Naive B cell (primary cell): ENCODE results near the gene TMEM117. TPM values are rescaled to one million over a fixed set of nuclear protein-coding genes. Genes with fewer than 3 reads are reported as not detected.

ENCODE experiments used
- ATAC-seq, 2 donors: fragments of 150-1000 bp; cut with Tn5 transposase; 2 replicates each; pipeline ENCODE4 v1.10.0; 2021; ENCODE audit warnings: low read depth in 2 of 2, mild to moderate bottlenecking in 2 of 2, moderate library complexity in 2 of 2
- DNase-seq: peaks from one replicate; pipeline ENCODE4 v3.0.0; 2022
- H3K27ac Mint-ChIP-seq, 6 donors: one replicate each; pipeline ENCODE4 v1.8.0; 2020 to 2022; ENCODE audit warnings: mild to moderate bottlenecking in 6 of 6, mixed read lengths in 6 of 6, moderate library complexity in 5 of 6, inconsistent platforms in 2 of 6
- H3K27me3 Mint-ChIP-seq, 3 donors: one replicate each; pipeline ENCODE4 v1.8.0; 2021 to 2022; ENCODE audit warnings: mixed read lengths in 3 of 3, mild to moderate bottlenecking in 1 of 3
- H3K36me3 Mint-ChIP-seq, 2 donors: one replicate each; pipeline ENCODE4 v1.8.0; 2020 to 2022; ENCODE audit warnings: mixed read lengths in 2 of 2, inconsistent platforms in 1 of 2, mild to moderate bottlenecking in 1 of 2
- H3K4me1 Mint-ChIP-seq, 3 donors: one replicate each; pipeline ENCODE4 v1.8.0; 2020 to 2022; ENCODE audit warnings: mixed read lengths in 3 of 3, inconsistent platforms in 1 of 3, mild to moderate bottlenecking in 1 of 3, moderate library complexity in 1 of 3
- H3K4me3 Mint-ChIP-seq, 8 donors: one replicate each; pipeline ENCODE4 v1.8.0; 2020 to 2022; ENCODE audit warnings: mild to moderate bottlenecking in 8 of 8, mixed read lengths in 8 of 8, moderate library complexity in 8 of 8, inconsistent platforms in 2 of 8
- H3K9me3 Mint-ChIP-seq, 7 donors: one replicate each; pipeline ENCODE4 v1.8.0; 2020 to 2022; ENCODE audit warnings: mixed read lengths in 7 of 7, mild to moderate bottlenecking in 5 of 7, inconsistent platforms in 2 of 7, moderate library complexity in 1 of 7
- polyA plus RNA-seq, 6 donors: library from polyadenylated mRNA; unstranded; fragments of 300-500 nt; fragmentation: Illumina TruSeq; gene quantifications; one replicate each; pipeline ENCODE4 v1.2.3, GENCODE V29; 2021; ENCODE audit warnings: low read depth in 6 of 6

Gene TMEM117
- polyA plus RNA-seq, 6 donors from 2014 or later: 5.2 to 9.8 (median 5.3) TPM

DNA sequence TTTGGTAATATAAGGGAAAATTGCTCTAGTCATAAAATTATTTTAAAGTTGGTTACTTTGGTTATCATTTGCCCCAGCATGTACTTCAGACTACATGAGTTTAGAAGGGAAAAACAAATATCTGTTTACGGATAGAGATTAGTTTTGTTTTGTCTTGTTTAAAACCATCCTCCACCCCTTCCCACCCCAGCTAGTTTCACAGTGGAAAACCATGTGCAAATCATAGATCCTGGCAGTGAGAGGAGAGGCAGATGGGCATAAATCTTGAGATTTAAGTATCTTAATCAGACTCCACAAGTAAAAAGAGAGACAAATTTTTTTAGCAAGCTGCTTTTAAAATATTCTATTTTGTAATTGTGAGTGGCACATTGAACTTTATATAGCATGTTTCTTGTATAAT is 424.7 kb downstream of the TMEM117 start:
- DNase-seq (no peak), ATAC-seq (no peak)
- H3K27ac Mint-ChIP-seq: no peak overlapping the region
- no peak overlapping the region for H3K4me3 Mint-ChIP-seq
- no peaks in the 10 kb centered on the region for H3K4me1 Mint-ChIP-seq
- no peaks in the 10 kb centered on the region for H3K36me3 Mint-ChIP-seq
- H3K27me3 Mint-ChIP-seq: no peaks in the 10 kb centered on the region
- peaks cover 0 to 4% (median 0%) of the 10 kb centered on the region in 7 donors for H3K9me3 Mint-ChIP-seq

DNA sequence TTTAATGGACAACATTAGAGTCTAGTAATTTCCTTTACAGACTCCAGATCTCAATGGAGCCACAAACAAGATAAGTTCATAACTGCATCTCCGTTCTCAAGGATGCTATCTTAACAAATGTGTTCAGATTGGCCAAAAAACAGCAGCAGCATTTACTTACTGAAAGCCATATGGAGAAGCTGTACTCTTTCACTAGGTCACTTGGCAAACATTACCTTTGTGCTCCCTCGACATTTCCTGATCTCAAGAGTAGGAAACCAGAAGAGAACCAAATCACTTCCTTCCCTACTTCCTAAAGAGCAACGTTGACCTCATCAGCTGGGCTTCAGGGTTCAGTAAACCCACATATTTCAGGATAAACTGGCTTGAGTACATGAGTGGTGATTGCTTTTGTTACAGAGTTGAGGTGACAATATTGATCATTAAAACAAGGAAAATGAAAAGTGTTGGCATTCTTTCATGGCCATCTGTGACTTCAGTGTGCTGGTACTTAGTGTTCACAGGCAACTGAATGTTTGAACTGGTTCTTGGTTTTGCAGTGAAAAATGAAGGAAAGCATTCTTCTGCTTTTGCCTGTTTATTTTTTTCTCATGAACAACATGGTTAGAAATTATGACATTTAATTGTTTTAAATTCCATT is 449.6 kb downstream of the TMEM117 start:
- no peak for ATAC-seq
- Mint-ChIP-seq H3K9me3 (peaks cover 0 to 9% (median 2%) of the 10 kb centered on the region in 7 donors), H3K27ac (peak overlapping the region in 1 of 6 donors; percentile 22), H3K36me3 (no peaks in the 10 kb centered on the region), H3K27me3 (no peaks in the 10 kb centered on the region), H3K4me1 (peaks cover 5 to 8% (median 5%) of the 10 kb centered on the region in 3 donors), H3K4me3 (no peak overlapping the region)
- DNase-seq: no peak

DNA sequence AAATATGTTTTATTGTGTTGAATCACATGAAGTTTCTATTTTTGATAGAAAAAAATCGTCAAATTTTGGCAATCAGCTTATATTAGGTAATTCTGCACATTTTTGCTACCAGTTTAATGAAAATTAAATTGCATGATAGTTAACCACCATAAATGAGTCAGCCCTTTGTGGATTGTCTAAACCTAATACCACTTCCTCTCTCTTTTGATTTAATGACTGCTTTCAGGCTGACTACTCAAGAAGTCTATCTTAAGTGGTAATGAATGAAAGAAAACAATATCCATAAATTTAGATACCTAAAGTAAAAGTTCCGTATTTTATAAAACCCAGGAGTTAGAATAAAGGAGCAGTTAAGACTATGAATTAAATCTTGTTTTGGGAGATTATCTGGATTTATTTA is 450.5 kb downstream of the TMEM117 start:
- H3K27me3 Mint-ChIP-seq: no peaks in the 10 kb centered on the region
- DNase-seq (no peak), ATAC-seq (no peak)
- H3K9me3 Mint-ChIP-seq: peaks cover 0 to 11% (median 5%) of the 10 kb centered on the region in 7 donors
- H3K4me3 Mint-ChIP-seq: no peak overlapping the region
- H3K27ac Mint-ChIP-seq: peak overlapping the region in 2 of 6 donors; percentile 76 to 92
- H3K4me1 Mint-ChIP-seq: peaks cover 5 to 8% (median 5%) of the 10 kb centered on the region in 3 donors
- no peaks in the 10 kb centered on the region for H3K36me3 Mint-ChIP-seq

GRCh38 chr12:44286821-44287505 is 451.1 kb downstream of the TMEM117 start:
- no peak for ATAC-seq
- no peak overlapping the region for H3K4me3 Mint-ChIP-seq

DNA sequence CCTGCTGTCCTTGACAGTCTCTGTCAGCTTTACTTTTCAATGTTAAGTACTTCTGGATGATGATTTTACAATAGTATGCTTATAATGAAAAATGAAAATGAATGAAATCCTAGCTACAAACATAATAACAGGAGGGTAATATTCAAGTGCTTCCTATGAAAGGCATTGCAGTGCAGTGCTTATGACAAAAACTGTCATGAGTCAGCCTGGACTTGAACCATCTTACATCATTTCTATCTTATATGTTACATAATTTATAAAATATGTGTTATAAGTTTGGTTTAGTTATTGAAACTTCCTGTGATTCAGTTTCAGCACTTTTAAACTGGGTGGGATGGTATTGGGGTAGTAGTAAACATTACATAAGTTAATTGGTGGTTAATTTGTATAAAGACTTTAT is 451.7 kb downstream of the TMEM117 start:
- Mint-ChIP-seq H3K27ac (no peak overlapping the region), H3K9me3 (peaks cover 0 to 22% (median 3%) of the 10 kb centered on the region in 7 donors), H3K27me3 (no peaks in the 10 kb centered on the region), H3K4me1 (peaks cover 5 to 8% (median 5%) of the 10 kb centered on the region in 3 donors), H3K4me3 (no peak overlapping the region), H3K36me3 (no peaks in the 10 kb centered on the region)
- DNase-seq (no peak), ATAC-seq (no peak)

More at GRCh38 chr12:44286821-44287505, 451.1 kb downstream of the TMEM117 start:
- H3K4me1 Mint-ChIP-seq: peaks cover 5 to 8% (median 5%) of the 10 kb centered on the region in 3 donors
- DNase-seq: no peak
- no peak overlapping the region for H3K27ac Mint-ChIP-seq
- H3K9me3 Mint-ChIP-seq: peaks cover 0 to 16% (median 6%) of the 10 kb centered on the region in 7 donors
- no peaks in the 10 kb centered on the region for H3K27me3 Mint-ChIP-seq
- no peaks in the 10 kb centered on the region for H3K36me3 Mint-ChIP-seq

GRCh38 chr12:44294649-44295048 is 458.8 kb downstream of the TMEM117 start:
- ATAC-seq (peak; percentile 66 to 70), DNase-seq (no peak)
- Mint-ChIP-seq H3K27me3 (no peaks in the 10 kb centered on the region), H3K4me3 (peak overlapping the region in 4 of 8 donors; percentile 17 to 48 (median 21)), H3K36me3 (peaks cover 9% of the 10 kb centered on the region in 2 donors), H3K9me3 (peaks cover 5 to 32% (median 15%) of the 10 kb centered on the region in 7 donors), H3K4me1 (peaks cover 7 to 15% (median 12%) of the 10 kb centered on the region in 3 donors), H3K27ac (peak overlapping the region in 3 of 6 donors; percentile 19 to 29 (median 22))

DNA sequence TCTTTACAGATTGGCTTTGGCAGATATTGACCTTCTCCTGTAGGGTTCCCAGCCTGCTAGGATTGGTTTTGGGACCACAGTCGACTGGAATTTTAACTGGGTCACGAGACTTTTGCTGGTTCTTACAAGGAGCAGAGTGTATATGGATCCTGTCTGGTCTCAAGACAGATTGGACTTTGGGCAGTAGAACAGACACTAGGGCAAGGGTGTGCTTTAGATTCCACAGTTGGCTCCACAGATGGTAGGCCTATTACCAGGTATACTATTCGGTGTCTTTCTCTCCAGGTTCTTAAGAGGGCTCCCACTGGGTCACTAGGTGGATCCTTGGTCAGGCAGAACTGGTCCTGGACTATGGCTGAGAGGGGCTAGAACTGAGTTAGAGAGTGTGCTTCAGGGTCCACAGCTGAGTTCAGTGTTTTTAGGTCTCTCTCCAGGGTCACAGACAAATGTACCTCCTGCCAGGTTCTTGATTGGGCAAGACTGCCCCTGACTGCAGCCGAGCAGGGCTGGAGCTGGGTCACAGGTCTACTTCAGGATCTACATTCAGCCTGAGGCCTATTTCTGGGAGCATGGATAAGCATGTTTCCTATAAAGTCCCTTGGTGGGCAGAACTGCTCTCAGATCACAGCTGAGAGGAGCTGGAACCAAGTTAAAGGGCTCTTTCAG is 460.2 kb downstream of the TMEM117 start:
- DNase-seq (no peak), ATAC-seq (no peak)
- Mint-ChIP-seq H3K27me3 (no peaks in the 10 kb centered on the region), H3K4me3 (peak overlapping the region in 1 of 8 donors; percentile 78), H3K27ac (no peak overlapping the region), H3K36me3 (peaks cover 9 to 12% of the 10 kb centered on the region in 2 donors), H3K4me1 (peaks cover 7 to 15% (median 12%) of the 10 kb centered on the region in 3 donors), H3K9me3 (peaks cover 5 to 24% (median 10%) of the 10 kb centered on the region in 7 donors)

DNA sequence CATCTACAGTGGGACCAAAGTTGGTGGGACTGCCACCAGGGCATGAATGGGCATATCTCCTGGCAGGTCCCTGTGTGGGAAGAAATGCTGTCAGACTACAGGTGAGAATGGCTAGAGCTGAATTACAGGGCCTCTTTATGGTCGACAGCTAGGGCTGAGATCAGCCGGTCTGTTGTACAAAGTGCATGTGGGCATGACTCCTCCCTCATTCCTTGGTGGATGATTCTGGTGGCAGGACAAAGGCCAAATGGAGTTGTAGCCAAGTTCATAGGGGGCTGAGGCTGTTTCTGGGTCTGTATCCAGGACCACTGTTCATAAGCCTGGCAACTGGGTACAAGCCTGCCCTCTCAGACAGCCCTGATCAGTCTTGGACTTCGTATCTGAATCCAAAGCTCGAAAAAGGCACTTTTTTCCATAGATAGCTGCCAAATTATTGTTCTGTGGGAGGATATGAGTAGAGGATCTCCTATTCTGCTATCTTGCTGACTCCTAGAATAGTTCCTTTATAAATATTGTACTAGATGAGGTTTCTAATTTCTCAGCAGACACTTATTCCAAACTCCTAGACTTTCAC is 460.8 kb downstream of the TMEM117 start:
- ATAC-seq: no peak
- no peak for DNase-seq

DNA sequence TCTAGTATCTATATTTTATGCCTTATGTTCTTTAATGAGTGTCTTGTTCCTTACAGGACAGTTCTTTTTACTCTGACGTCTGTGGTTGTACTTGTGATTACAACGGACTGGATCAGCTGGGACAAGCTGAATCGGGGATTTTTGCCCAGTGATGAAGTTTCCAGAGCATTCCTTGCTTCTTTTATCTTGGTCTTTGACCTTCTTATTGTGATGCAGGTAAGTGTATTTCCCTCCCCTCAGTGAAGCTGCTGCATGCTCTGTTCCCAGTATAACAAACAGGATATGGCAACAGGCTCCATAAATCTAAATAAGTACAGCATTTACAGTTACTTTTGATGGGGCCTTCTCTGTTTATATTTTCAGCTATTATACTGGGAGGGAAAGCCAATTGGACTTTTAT is 463.6 kb downstream of the TMEM117 start:
- Mint-ChIP-seq H3K9me3 (peaks cover 4 to 20% (median 11%) of the 10 kb centered on the region in 7 donors), H3K27ac (no peak overlapping the region), H3K4me1 (peaks cover 7 to 12% (median 9%) of the 10 kb centered on the region in 3 donors), H3K27me3 (no peaks in the 10 kb centered on the region), H3K4me3 (no peak overlapping the region), H3K36me3 (peaks cover 20 to 28% of the 10 kb centered on the region in 2 donors)
- DNase-seq (no peak), ATAC-seq (no peak)

More for the DNA sequence above, 460.8 kb downstream of the TMEM117 start:
- Mint-ChIP-seq H3K9me3 (peaks cover 4 to 21% (median 10%) of the 10 kb centered on the region in 7 donors), H3K4me1 (peaks cover 7 to 15% (median 12%) of the 10 kb centered on the region in 3 donors), H3K27me3 (no peaks in the 10 kb centered on the region), H3K4me3 (no peak overlapping the region), H3K27ac (no peak overlapping the region), H3K36me3 (peaks cover 10 to 17% of the 10 kb centered on the region in 2 donors)

- no peak for ATAC-seq
- DNase-seq: no peak
- Mint-ChIP-seq H3K9me3 (peaks cover 0 to 22% (median 12%) of the 10 kb centered on the region in 7 donors), H3K27ac (no peak overlapping the region), H3K4me1 (no peaks in the 10 kb centered on the region), H3K36me3 (peaks cover 6 to 13% of the 10 kb centered on the region in 2 donors), H3K27me3 (no peaks in the 10 kb centered on the region), H3K4me3 (no peak overlapping the region)
Measured at GRCh38 chr12:44307506-44308168, 471.8 kb downstream of the TMEM117 start.

- Mint-ChIP-seq H3K4me1 (peaks cover 0 to 5% (median 0%) of the 10 kb centered on the region in 3 donors), H3K27ac (no peak overlapping the region), H3K9me3 (peaks cover 0 to 15% (median 10%) of the 10 kb centered on the region in 7 donors)
Measured at GRCh38 chr12:44313188-44313587, 477.3 kb downstream of the TMEM117 start.

DNA sequence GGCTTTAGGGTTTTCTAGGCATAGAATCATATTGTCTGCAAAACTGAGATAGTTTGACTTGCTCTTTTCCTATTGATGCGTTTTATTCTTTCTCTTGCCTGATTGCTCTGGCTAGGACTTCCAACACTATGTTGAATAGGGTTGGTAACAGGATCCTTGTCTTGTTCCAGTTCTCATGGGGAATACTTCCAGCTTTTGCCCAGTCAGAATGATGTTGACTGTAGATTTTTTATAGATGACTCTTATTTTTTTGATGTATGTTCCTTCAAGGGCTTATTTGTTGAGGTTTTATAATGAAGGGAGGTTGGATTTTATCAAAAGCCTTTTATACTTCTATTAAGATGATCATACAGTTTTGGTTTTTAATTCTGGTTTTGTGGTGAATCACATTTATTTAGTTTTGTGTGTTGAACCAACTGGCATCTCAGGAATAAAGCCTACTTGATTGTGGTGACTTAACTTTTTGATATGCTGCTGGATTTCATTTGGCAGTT is 478.2 kb downstream of the TMEM117 start:
- peaks cover 0 to 5% (median 0%) of the 10 kb centered on the region in 3 donors for H3K4me1 Mint-ChIP-seq
- H3K4me3 Mint-ChIP-seq: no peak overlapping the region
- no peak for DNase-seq
- no peaks in the 10 kb centered on the region for H3K36me3 Mint-ChIP-seq
- peaks cover 0 to 15% (median 10%) of the 10 kb centered on the region in 7 donors for H3K9me3 Mint-ChIP-seq
- ATAC-seq: no peak
- H3K27ac Mint-ChIP-seq: no peak overlapping the region
- H3K27me3 Mint-ChIP-seq: no peaks in the 10 kb centered on the region

More at GRCh38 chr12:44313188-44313587, 477.3 kb downstream of the TMEM117 start:
- ATAC-seq (no peak), DNase-seq (no peak)
- Mint-ChIP-seq H3K27me3 (no peaks in the 10 kb centered on the region), H3K4me3 (no peak overlapping the region), H3K36me3 (no peaks in the 10 kb centered on the region)
